Activated naive CD4-positive, alpha-beta T cell treated with anti-CD3 and anti-CD28 coated beads, Interleukin-2, amount 50 U/mL, for 24 hours (primary cell): ENCODE measurements around the gene PEX12.
"Not testable (repeated sequence)": the region's sequence is repeated elsewhere in the genome, so short reads cannot be mapped to it uniquely, and the experiment has no call there.

Experiments
- H3K27ac Mint-ChIP-seq: one replicate; pipeline ENCODE4 v1.8.0; 2021; ENCODE audit warnings: mild to moderate bottlenecking, mixed read lengths
- H3K27me3 Mint-ChIP-seq: one replicate; pipeline ENCODE4 v1.8.0; 2021; ENCODE audit warnings: mixed read lengths
- H3K36me3 Mint-ChIP-seq: one replicate; pipeline ENCODE4 v1.8.0; 2021; ENCODE audit warnings: mixed read lengths
- H3K4me1 Mint-ChIP-seq: one replicate; pipeline ENCODE4 v1.8.0; 2021; ENCODE audit warnings: mixed read lengths
- H3K4me3 Mint-ChIP-seq: one replicate; pipeline ENCODE4 v1.8.0; 2021; ENCODE audit warnings: mild to moderate bottlenecking, mixed read lengths
- H3K9me3 Mint-ChIP-seq: one replicate; pipeline ENCODE4 v1.8.0; 2021; ENCODE audit warnings: mixed read lengths

Gene PEX12

DNA sequence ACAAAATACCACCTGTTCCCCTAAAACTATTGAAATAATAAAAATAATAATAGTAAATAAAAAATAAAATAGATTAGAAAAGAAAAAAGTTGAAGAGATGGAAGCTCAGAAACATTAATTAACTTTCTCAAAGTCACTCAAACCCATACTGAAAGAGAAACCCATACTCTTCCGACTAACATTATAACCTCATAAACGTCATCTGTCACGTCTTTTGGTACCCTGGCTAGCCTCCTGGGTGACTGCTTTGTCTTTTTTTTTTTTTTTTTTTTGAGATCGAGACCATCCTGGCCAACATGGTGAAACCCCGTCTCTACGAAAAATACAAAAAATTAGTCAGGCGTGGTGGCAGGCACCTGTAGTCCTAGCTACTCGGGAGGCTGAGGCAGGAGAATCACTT is 48.5 kb downstream of the PEX12 start:
- H3K27me3 Mint-ChIP-seq = no peaks in the 10 kb centered on the region
- no peak overlapping the region for H3K4me3 Mint-ChIP-seq
- H3K9me3 Mint-ChIP-seq = no peaks in the 10 kb centered on the region
- peak overlapping the region; percentile 37 for H3K27ac Mint-ChIP-seq
- H3K4me1 Mint-ChIP-seq = peaks cover 87% of the 10 kb centered on the region
- H3K36me3 Mint-ChIP-seq = peaks cover 18% of the 10 kb centered on the region

DNA sequence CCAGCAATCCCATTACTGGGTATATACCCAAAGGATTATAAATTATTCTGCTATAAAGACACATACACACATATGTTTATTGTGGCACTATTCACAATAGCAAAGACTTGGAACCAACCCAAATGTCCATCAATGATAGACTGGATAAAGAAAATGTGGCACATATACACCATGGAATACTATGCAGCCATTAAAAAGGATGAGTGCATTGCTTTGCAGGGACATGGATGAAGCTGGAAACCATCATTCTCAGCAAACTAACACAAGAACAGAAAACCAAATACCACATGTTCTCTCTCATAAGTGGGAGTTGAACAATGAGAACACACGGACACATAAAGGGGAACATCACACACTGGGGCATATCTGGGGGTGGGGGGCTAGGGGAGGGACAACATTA is 49.0 kb downstream of the PEX12 start:
- Mint-ChIP-seq H3K4me3 (peak overlapping the region; percentile 5), H3K36me3 (peaks cover 19% of the 10 kb centered on the region), H3K4me1 (peaks cover 87% of the 10 kb centered on the region)
- not testable (repeated sequence) for H3K27ac Mint-ChIP-seq, H3K9me3 Mint-ChIP-seq, H3K27me3 Mint-ChIP-seq
